K562 (cell line): ENCODE results near the gene TENM4.

ENCODE experiments used
- BCLAF1 ChIP-seq, 2 experiments: fragments of 450-650 bp in 1 of 2; IDR thresholded peaks; 2 replicates each; pipeline ENCODE4 v1.6.1; 2011 to 2017; ENCODE audit warnings: low read depth in 2 of 2, antibody characterized with exemption in 1 of 2, borderline replicate concordance in 1 of 2, low read length in 1 of 2, mild to moderate bottlenecking in 1 of 2, mixed read lengths in 1 of 2; ENCODE audit not compliant: control insufficient read depth in 1 of 2
- CHAMP1 ChIP-seq: fragments of 450-650 bp; IDR thresholded peaks from 2 replicates; pipeline ENCODE4 v1.6.1; 2016; ENCODE audit warnings: mild to moderate bottlenecking
- EHMT2 ChIP-seq: fragments of 450-650 bp; IDR thresholded peaks from 2 replicates; pipeline ENCODE4 v1.6.1; 2018; ENCODE audit warnings: antibody characterized with exemption
- ELF4 ChIP-seq: fragments of 450-650 bp; formaldehyde crosslinking; IDR thresholded peaks from 2 replicates; pipeline ENCODE4 v1.4.0; 2022; ENCODE audit warnings: missing genetic modification characterization
- ETV6 ChIP-seq, 3 experiments: fragments of 150-350 bp in 1 of 3; sonication (generic) in 1 of 3; formaldehyde crosslinking in 1 of 3; IDR thresholded peaks; 2 replicates each; pipeline versions ENCODE4 v1.6.1 to v1.8.0; 2014 to 2022; ENCODE audit warnings: borderline replicate concordance in 2 of 3, low read depth in 2 of 3, antibody characterized with exemption in 1 of 3, low read length in 1 of 3, mild to moderate bottlenecking in 1 of 3, missing genetic modification reagents in 1 of 3
- KDM1A ChIP-seq, 2 experiments: fragments of 450-650 bp; IDR thresholded peaks; 2 replicates each; pipeline ENCODE4 v1.6.1; 2016; ENCODE audit warnings: mild to moderate bottlenecking in 2 of 2
- MAZ ChIP-seq, 2 experiments: fragments of 450-650 bp in 1 of 2; sonication (generic) in 1 of 2; formaldehyde crosslinking; IDR thresholded peaks in 1 of 2; conservative IDR thresholded peaks in 1 of 2; 2 replicates each; pipeline versions ENCODE4 v1.4.0 to v1.5.0; 2020; ENCODE audit warnings: mild to moderate bottlenecking in 1 of 2, missing genetic modification reagents in 1 of 2
- OTX1 ChIP-seq: fragments of 450-650 bp; formaldehyde crosslinking; IDR thresholded peaks from 2 replicates; pipeline ENCODE4 v1.4.0; 2022; ENCODE audit warnings: mild to moderate bottlenecking
- POLR2A ChIP-seq: fragments of 450-650 bp; conservative IDR thresholded peaks from 2 replicates; pipeline ENCODE4 v1.6.1; 2016
- REST ChIP-seq, 2 experiments: fragments of 450-650 bp; formaldehyde crosslinking in 1 of 2; IDR thresholded peaks; 2 replicates each; pipeline versions ENCODE4 v1.4.0 to v1.6.1; 2014 to 2020; ENCODE audit warnings: mild to moderate bottlenecking in 2 of 2, borderline replicate concordance in 1 of 2, low read depth in 1 of 2
- TF ChIP-seq, protein P1 (sequence below), 3 experiments: fragments of 200-800 bp in 1 of 3; fragments of 250-450 bp in 1 of 3; fragments of 450-650 bp in 1 of 3; sonication (Bioruptor Pico) in 1 of 3; sonication (Bioruptor generic) in 1 of 3; formaldehyde crosslinking in 1 of 3; IDR thresholded peaks; 2 replicates each; pipeline versions ENCODE4 v1.6.1 to v1.8.0; 2016 to 2022; ENCODE audit warnings: mild to moderate bottlenecking in 2 of 3, missing genetic modification characterization in 2 of 3, missing compliant biosample characterization in 1 of 3, moderate library complexity in 1 of 3
- TF ChIP-seq, protein P2 (sequence below): sonication (generic); IDR thresholded peaks from 2 replicates; pipeline ENCODE4 v1.6.1; 2016

DNA sequence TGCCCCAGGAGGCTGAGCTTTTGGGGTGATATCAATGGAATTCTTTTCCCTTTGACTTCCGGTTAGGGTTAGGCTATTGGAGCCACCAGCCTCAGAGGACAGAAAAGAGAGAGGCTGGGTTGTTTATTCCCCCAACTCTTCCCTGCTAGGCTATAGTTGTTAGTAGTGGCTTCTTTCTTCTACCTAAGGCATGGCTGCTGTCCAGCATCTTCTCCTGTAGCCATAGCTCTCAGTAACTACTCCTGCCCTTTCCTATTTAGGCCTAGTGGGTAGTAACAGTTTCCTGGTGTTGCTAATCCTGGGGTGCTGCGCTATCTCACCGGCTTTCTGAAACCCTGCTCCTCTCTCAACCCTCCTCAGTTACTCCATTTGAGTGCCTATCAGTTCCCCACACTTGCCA is 184.9 kb downstream of the TENM4 start:
- no peak for TF ChIP-seq ETV6 (IDR thresholded peaks at IDR 0.05; ENCODE audit: borderline replicate concordance in 1 of 2, low read depth in 2 of 2, low read length in 1 of 2)
- no peak for TF ChIP-seq ETV6 (CRISPR knock-in tag; IDR thresholded peaks at IDR 0.05; ENCODE audit: borderline replicate concordance)
- TF ChIP-seq, protein P1, sequence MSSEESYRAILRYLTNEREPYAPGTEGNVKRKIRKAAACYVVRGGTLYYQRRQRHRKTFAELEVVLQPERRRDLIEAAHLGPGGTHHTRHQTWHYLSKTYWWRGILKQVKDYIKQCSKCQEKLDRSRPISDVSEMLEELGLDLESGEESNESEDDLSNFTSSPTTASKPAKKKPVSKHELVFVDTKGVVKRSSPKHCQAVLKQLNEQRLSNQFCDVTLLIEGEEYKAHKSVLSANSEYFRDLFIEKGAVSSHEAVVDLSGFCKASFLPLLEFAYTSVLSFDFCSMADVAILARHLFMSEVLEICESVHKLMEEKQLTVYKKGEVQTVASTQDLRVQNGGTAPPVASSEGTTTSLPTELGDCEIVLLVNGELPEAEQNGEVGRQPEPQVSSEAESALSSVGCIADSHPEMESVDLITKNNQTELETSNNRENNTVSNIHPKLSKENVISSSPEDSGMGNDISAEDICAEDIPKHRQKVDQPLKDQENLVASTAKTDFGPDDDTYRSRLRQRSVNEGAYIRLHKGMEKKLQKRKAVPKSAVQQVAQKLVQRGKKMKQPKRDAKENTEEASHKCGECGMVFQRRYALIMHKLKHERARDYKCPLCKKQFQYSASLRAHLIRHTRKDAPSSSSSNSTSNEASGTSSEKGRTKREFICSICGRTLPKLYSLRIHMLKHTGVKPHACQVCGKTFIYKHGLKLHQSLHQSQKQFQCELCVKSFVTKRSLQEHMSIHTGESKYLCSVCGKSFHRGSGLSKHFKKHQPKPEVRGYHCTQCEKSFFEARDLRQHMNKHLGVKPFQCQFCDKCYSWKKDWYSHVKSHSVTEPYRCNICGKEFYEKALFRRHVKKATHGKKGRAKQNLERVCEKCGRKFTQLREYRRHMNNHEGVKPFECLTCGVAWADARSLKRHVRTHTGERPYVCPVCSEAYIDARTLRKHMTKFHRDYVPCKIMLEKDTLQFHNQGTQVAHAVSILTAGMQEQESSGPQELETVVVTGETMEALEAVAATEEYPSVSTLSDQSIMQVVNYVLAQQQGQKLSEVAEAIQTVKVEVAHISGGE (CRISPR knock-in tag; IDR thresholded peaks at IDR 0.05) = no peak
- no peak for TF ChIP-seq POLR2A
- no peak for TF ChIP-seq MAZ (CRISPR knock-in tag; conservative IDR thresholded peaks at IDR 0.05 in 1 of 2, IDR thresholded peaks at IDR 0.05 in 1 of 2)
- TF ChIP-seq, protein P2, sequence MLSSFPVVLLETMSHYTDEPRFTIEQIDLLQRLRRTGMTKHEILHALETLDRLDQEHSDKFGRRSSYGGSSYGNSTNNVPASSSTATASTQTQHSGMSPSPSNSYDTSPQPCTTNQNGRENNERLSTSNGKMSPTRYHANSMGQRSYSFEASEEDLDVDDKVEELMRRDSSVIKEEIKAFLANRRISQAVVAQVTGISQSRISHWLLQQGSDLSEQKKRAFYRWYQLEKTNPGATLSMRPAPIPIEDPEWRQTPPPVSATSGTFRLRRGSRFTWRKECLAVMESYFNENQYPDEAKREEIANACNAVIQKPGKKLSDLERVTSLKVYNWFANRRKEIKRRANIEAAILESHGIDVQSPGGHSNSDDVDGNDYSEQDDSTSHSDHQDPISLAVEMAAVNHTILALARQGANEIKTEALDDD = no peak
- TF ChIP-seq EHMT2 = no peak
- no peak for TF ChIP-seq REST (IDR thresholded peaks at IDR 0.05; ENCODE audit: borderline replicate concordance)
- no peak for TF ChIP-seq REST (CRISPR knock-in tag; IDR thresholded peaks at IDR 0.05; ENCODE audit: low read depth)
- TF ChIP-seq KDM1A (IDR thresholded peaks at IDR 0.05) = no peak
- no peak for TF ChIP-seq BCLAF1 (IDR thresholded peaks at IDR 0.05; ENCODE audit: borderline replicate concordance in 1 of 2, control insufficient read depth in 1 of 2, low read depth in 2 of 2, low read length in 1 of 2)
- TF ChIP-seq ELF4 (CRISPR knock-in tag) = no peak
- TF ChIP-seq CHAMP1 = no peak
- TF ChIP-seq OTX1 (CRISPR knock-in tag) = no peak
